GM12878 (cell line): ENCODE data around the gene HOMER2. TPM values are rescaled to one million over a fixed set of nuclear protein-coding genes. Genes with fewer than 3 reads are reported as not detected.

Experiments
- ATAC-seq: fragments of 200-7000 bp; cut with Tn5 transposase; 3 replicates; pipeline ENCODE4 v1.9.1; 2020; ENCODE audit warnings: mild to moderate bottlenecking, moderate library complexity
- BruUV-seq: library from RNA; stranded (reverse); fragments of 400-500 nt; replicated peaks from 2 replicates; lab custom pipeline; 2021; lab: Mats Ljungman, UMichigan
- CTCF ChIA-PET: fragments of 300-600 bp; sonication (Branson Sonifier 250); formaldehyde crosslinking; extraction: SDS; loops from one replicate; lab custom pipeline; 2021; ENCODE audit warnings: inconsistent platforms; lab: Yijun Ruan, JAX
- POLR2A ChIA-PET: fragments of 350-600 bp; formaldehyde crosslinking; extraction: SDS; loops from one replicate; lab custom pipeline; 2021; ENCODE audit warnings: inconsistent platforms; lab: Charles Lee
- RAD21 ChIA-PET: fragments of 300-600 bp; sonication (Branson Sonifier 250); formaldehyde crosslinking; loops from one replicate; lab custom pipeline; 2023; ENCODE audit warnings: antibody characterized with exemption; ENCODE audit not compliant: unreplicated experiment; lab: Charles Lee
- SMC1A ChIA-PET: fragments of 300-600 bp; sonication (Branson Sonifier 250); formaldehyde crosslinking; loops from one replicate; lab custom pipeline; 2023; ENCODE audit not compliant: unreplicated experiment, uncharacterized antibody; lab: Charles Lee
- DNase-seq: peaks from one replicate; pipeline ENCODE4 v3.0.0-alpha.2; 2011; ENCODE audit warnings: low read depth, low spot score
- FAIRE-seq: peaks from 3 replicates; lab custom pipeline; 2011; peaks lifted over from hg19 to GRCh38; lab: Jason Lieb, UNC
- H2AFZ ChIP-seq: 2 replicates; pipeline ENCODE4 v1.6.0; 2011; ENCODE audit warnings: low read depth, low read length, control low read depth; ENCODE audit not compliant: control insufficient read depth
- H3K27ac ChIP-seq: 2 replicates; pipeline ENCODE4 v1.5.1; 2011; ENCODE audit warnings: control low read depth; ENCODE audit not compliant: control insufficient read depth, insufficient read depth
- H3K27me3 ChIP-seq, 2 experiments: replicated peaks in 1 of 2; 2 replicates each; pipeline versions ENCODE4 v1.6.0 to v1.6.1; 2011; ENCODE audit warnings: low read length in 1 of 2; ENCODE audit not compliant: control insufficient read depth in 2 of 2, insufficient read depth in 2 of 2
- H3K36me3 ChIP-seq, 2 experiments: 2 replicates each; pipeline ENCODE4 v1.5.1; 2011; ENCODE audit warnings: low read length in 1 of 2; ENCODE audit not compliant: control insufficient read depth in 2 of 2, insufficient read depth in 2 of 2
- H3K4me1 ChIP-seq: 2 replicates; pipeline ENCODE4 v1.6.1; 2011; ENCODE audit warnings: mild to moderate bottlenecking, low read length, moderate library complexity, mixed read lengths; ENCODE audit not compliant: control insufficient read depth, insufficient read depth
- H3K4me2 ChIP-seq: 2 replicates; pipeline ENCODE4 v1.6.0; 2011; ENCODE audit warnings: control low read depth; ENCODE audit not compliant: control insufficient read depth, insufficient read depth
- H3K4me3 ChIP-seq: fragments of 200-600 bp; sonication (generic); 2 replicates; pipeline ENCODE4 v1.5.1; 2016
- H3K79me2 ChIP-seq: 2 replicates; pipeline ENCODE4 v1.6.0; 2011; ENCODE audit warnings: low read length; ENCODE audit not compliant: control insufficient read depth, insufficient read depth
- H3K9ac ChIP-seq: 2 replicates; pipeline ENCODE4 v1.8.0; 2011; ENCODE audit warnings: low read length, control low read depth, mixed read lengths; ENCODE audit not compliant: control insufficient read depth, insufficient read depth
- H3K9me3 ChIP-seq: replicated peaks from 3 replicates; pipeline ENCODE4 v1.5.1; 2011; ENCODE audit warnings: mild to moderate bottlenecking, low read length; ENCODE audit not compliant: control insufficient read depth, insufficient read depth
- H4K20me1 ChIP-seq: 2 replicates; pipeline ENCODE4 v1.6.0; 2011; ENCODE audit not compliant: control insufficient read depth, insufficient read depth
- ASH2L ChIP-seq: fragments of 300-600, 200-600 bp; sonication (generic); IDR thresholded peaks from 2 replicates; pipeline ENCODE4 v1.6.1; 2017; ENCODE audit warnings: low read depth, mild to moderate bottlenecking, borderline replicate concordance
- BCL11A ChIP-seq: IDR thresholded peaks from 2 replicates; pipeline ENCODE4 v1.6.1; 2011; ENCODE audit warnings: low read depth, low read length
- EZH2 ChIP-seq: IDR thresholded peaks from 2 replicates; pipeline ENCODE4 v1.6.1; 2012; ENCODE audit warnings: low read depth, mild to moderate bottlenecking, control low read depth, inconsistent platforms, low read length, borderline replicate concordance; ENCODE audit not compliant: control insufficient read depth
- FOXK2 ChIP-seq: fragments of 450-650 bp; IDR thresholded peaks from 2 replicates; pipeline ENCODE4 v1.6.1; 2017; ENCODE audit warnings: mild to moderate bottlenecking, moderate library complexity
- GATAD2B ChIP-seq: fragments of 450-650 bp; conservative IDR thresholded peaks from 2 replicates; pipeline ENCODE4 v1.6.1; 2017; ENCODE audit warnings: low read depth, mild to moderate bottlenecking, moderate library complexity
- HDAC6 ChIP-seq: fragments of 200-600 bp; sonication (generic); IDR thresholded peaks from one replicate; pipeline ENCODE4 v1.8.0; 2017; ENCODE audit warnings: antibody characterized with exemption; ENCODE audit not compliant: unreplicated experiment
- IRF3 ChIP-seq: fragments of 450-650 bp; IDR thresholded peaks from 2 replicates; pipeline ENCODE4 v1.6.1; 2014; ENCODE audit warnings: mild to moderate bottlenecking
- MYB ChIP-seq: fragments of 150-350 bp; IDR thresholded peaks from 2 replicates; pipeline ENCODE4 v1.6.1; 2014; ENCODE audit warnings: mild to moderate bottlenecking, low read depth, low read length, borderline replicate concordance
- NBN ChIP-seq: fragments of 450-650 bp; IDR thresholded peaks from 2 replicates; pipeline ENCODE4 v1.6.1; 2016
- NRF1 ChIP-seq: conservative IDR thresholded peaks from 2 replicates; pipeline ENCODE4 v1.6.1; 2011; ENCODE audit warnings: mild to moderate bottlenecking, low read depth, low read length, improper control_type of control experiment
- POLR2A ChIP-seq: IDR thresholded peaks from 2 replicates; pipeline ENCODE4 v1.6.1; 2011; ENCODE audit warnings: low read depth, mild to moderate bottlenecking, low read length
- RELB ChIP-seq: fragments of 450-650 bp; IDR thresholded peaks from 2 replicates; pipeline ENCODE4 v1.6.1; 2017; ENCODE audit warnings: low read depth, mild to moderate bottlenecking, moderate library complexity
- SMC3 ChIP-seq: IDR thresholded peaks from 2 replicates; pipeline ENCODE4 v1.6.1; 2011; ENCODE audit warnings: low read length, improper control_type of control experiment, borderline replicate concordance
- SP1 ChIP-seq: IDR thresholded peaks from one replicate; pipeline ENCODE4 v1.6.1; 2011; ENCODE audit warnings: low read depth, low read length
- ZBTB33 ChIP-seq: fragments of 450-650 bp; IDR thresholded peaks from 2 replicates; pipeline ENCODE4 v1.6.1; 2017; ENCODE audit warnings: mild to moderate bottlenecking
- ZNF622 ChIP-seq: fragments of 450-650 bp; IDR thresholded peaks from 2 replicates; pipeline ENCODE4 v1.6.1; 2017; ENCODE audit warnings: mild to moderate bottlenecking, inconsistent platforms
- ZNF687 ChIP-seq: fragments of 450-650 bp; IDR thresholded peaks from 2 replicates; pipeline ENCODE4 v1.6.1; 2017; ENCODE audit warnings: mild to moderate bottlenecking, moderate library complexity
- WGBS: methylation state at CpG from one replicate; pipeline ENCODE4 v1.1.6; 2016; ENCODE audit warnings: low lambda C conversion rate; ENCODE audit not compliant: insufficient replicate concordance, insufficient coverage; ENCODE audit errors: missing lambda C conversion rate; 5-methylcytosine and 5-hydroxymethylcytosine counted together
- in situ Hi-C: fragments of 300-500 bp; cut with MboI; formaldehyde crosslinking; loops from 9 replicates; pipeline ENCODE4 v1.14.3; 2018; ENCODE audit warnings: mixed read lengths
- intact Hi-C: fragments of 100-400 bp; cut with micrococcal nuclease; formaldehyde crosslinking; loops from one replicate; pipeline ENCODE4 v1.14.2; 2022; ENCODE audit not compliant: unreplicated experiment
- polyA plus RNA-seq, 11 experiments: library from polyadenylated mRNA; depleted of rRNA in 4 of 11; unstranded in 6 of 11; stranded (reverse) in 5 of 11; fragments of >200 nt; fragmentation: Nextera tagmentation in 4 of 11; fragmentation: Illumina TruSeq in 1 of 11; extraction: Ambion mirVana in 4 of 11; extraction: Trizol in 1 of 11; gene quantifications; 1 replicate in 1 of 11; 2 replicates in 10 of 11; pipeline versions ENCODE4 v1.2.1 to v1.2.3, GENCODE V29; 2011 to 2016; ENCODE audit warnings: inconsistent platforms in 2 of 11, missing spikeins in 2 of 11, low read depth in 1 of 11
- total RNA-seq, 4 experiments: library from RNA; depleted of rRNA in 3 of 4; stranded (reverse); fragments of >200 nt in 3 of 4; fragmentation: Illumina TruSeq in 1 of 4; extraction: Trizol in 1 of 4; gene quantifications; 2 replicates each; pipeline versions ENCODE4 v1.2.1 to v1.2.3, GENCODE V29; 2013 to 2021

Gene HOMER2
- total and polyA plus RNA-seq, 10 of the 15 experiments (the other 5 are each of a cell fraction or from before 2014, with no cell fraction given): 0.60 to 5.0 (median 1.8) TPM

- Histone ChIP-seq H3K27me3 (peaks cover 0 to 3% of the 10 kb centered on the region in 2 experiments; a peak in 2 of 4 replicates), H3K9ac (no peak overlapping the region), H3K4me2 (no peak overlapping the region), H3K36me3 (no peaks in the 10 kb centered on the region), H2AFZ (no peak overlapping the region), H3K4me3 (no peak overlapping the region), H4K20me1 (no peaks in the 10 kb centered on the region), H3K4me1 (no peaks in the 10 kb centered on the region), H3K9me3 (no peaks in the 10 kb centered on the region), H3K27ac (no peak overlapping the region), H3K79me2 (no peaks in the 10 kb centered on the region)
- no peak for ATAC-seq
- WGBS: 55% methylated on average over 4 of the region's 4 CpGs
- no peak for DNase-seq
- FAIRE-seq: no peak
- POLR2A ChIA-PET: no interaction called here
- in situ Hi-C loops: no loop called here
- SMC1A ChIA-PET: no interaction called here
- RAD21 ChIA-PET: no interaction called here
- TF ChIP-seq RELB (no peak), ZBTB33 (no peak), GATAD2B (no peak), BCL11A (no peak), NRF1 (no peak), ZNF687 (no peak), ASH2L (no peak), IRF3 (no peak), HDAC6 (no peak), MYB (no peak), EZH2 (no peak), SP1 (no peak), ZNF622 (no peak), FOXK2 (no peak), POLR2A (no peak), NBN (no peak), SMC3 (no peak)
- no TSS peak for BruUV-seq
- CTCF ChIA-PET: interaction anchor here (2.0 kb wide), 1 partner anchor 353 kb away, joined by 5 read pairs; no protein-coding TSS in a partner anchor
- intact Hi-C loops: no loop called here
Measured at GRCh38 chr15:82894971-82895520, 57.5 kb downstream of the HOMER2 start.
